ENCODE measurements around the gene FEZF2. TPM values are rescaled to one million over a fixed set of nuclear protein-coding genes. Genes with fewer than 3 reads are reported as not detected.

FEZF2 gene
- total and polyA plus RNA-seq, 2 of the 13 experiments (the other 11 are each of a cell fraction or from before 2014, with no cell fraction given), result not detected

GRCh38 chr3:62369476-62369743 lies 3.9 kb downstream of the FEZF2 start:
- H2AFZ ChIP-seq (ENCODE audit: low read length), result no peak overlapping the region
- TF ChIP-seq RELA (CRISPR knock-in tag; IDR thresholded peaks at IDR 0.05) (no peak), ZNF674 (CRISPR knock-in tag; IDR thresholded peaks at IDR 0.05; ENCODE audit: low read depth) (no peak), ZNF33B (CRISPR knock-in tag; IDR thresholded peaks at IDR 0.05) (no peak), MYPOP (CRISPR knock-in tag; IDR thresholded peaks at IDR 0.05) (no peak), KAT2B (IDR thresholded peaks at IDR 0.05; ENCODE audit: borderline replicate concordance, low read depth, low read length) (no peak), NFAT5 (CRISPR knock-in tag; IDR thresholded peaks at IDR 0.05) (no peak), ZNF34 (CRISPR knock-in tag; IDR thresholded peaks at IDR 0.05; ENCODE audit: borderline replicate concordance) (no peak), GABPA (IDR thresholded peaks at IDR 0.05; ENCODE audit: low read depth, low read length) (no peak), GABPA (CRISPR knock-in tag; IDR thresholded peaks at IDR 0.05; ENCODE audit: low read depth) (no peak), ZNF484 (CRISPR knock-in tag; IDR thresholded peaks at IDR 0.05; ENCODE audit: borderline replicate concordance, low read depth) (no peak), ZNF530 (CRISPR knock-in tag; IDR thresholded peaks at IDR 0.05; ENCODE audit: low read depth) (no peak), NFE2 (CRISPR knock-in tag; IDR thresholded peaks at IDR 0.05) (no peak), TFAP4 (IDR thresholded peaks at IDR 0.05; ENCODE audit: borderline replicate concordance, low read depth) (no peak), SAFB2 (CRISPR knock-in tag; IDR thresholded peaks at IDR 0.05; ENCODE audit: borderline replicate concordance, low read depth) (no peak), HOXA3 (CRISPR knock-in tag; IDR thresholded peaks at IDR 0.05) (no peak), ZNF850 (CRISPR knock-in tag; conservative IDR thresholded peaks at IDR 0.05) (no peak), ZNF317 (CRISPR knock-in tag; IDR thresholded peaks at IDR 0.05) (no peak)
- ChIA-PET POLR2A (no interaction called here), CTCF (ENCODE audit: low intra/inter-chr PET ratio, low total read pairs) (no interaction called here)
- no peak overlapping the region for H3K4me2 ChIP-seq (ENCODE audit: low read depth, low read length)
- DNase-seq (ENCODE audit: low spot score) (no peak), ATAC-seq (no peak), FAIRE-seq (no peak)
- in situ Hi-C loops (cut with HindIII; ENCODE audit: extremely low pct_ligation_motif_present, low pct_unique_long_range_greater_than_20kb) (no loop called here), intact Hi-C loops (cut with micrococcal nuclease; ENCODE audit: unreplicated experiment) (no loop called here)
- H3K36me3 ChIP-seq (replicated peaks in 1 of 2; ENCODE audit: control insufficient read depth in 1 of 2, insufficient read depth in 2 of 2, low read length in 2 of 2), result no peaks in the 10 kb centered on the region
- H3K9ac ChIP-seq (ENCODE audit: insufficient read depth, low read depth, low read length), result no peak overlapping the region
- H3K4me3 ChIP-seq (replicated peaks in 1 of 3; ENCODE audit: insufficient read depth in 1 of 3, low read depth in 2 of 3, low read length in 3 of 3), result no peak overlapping the region
- no peaks in the 10 kb centered on the region for H3K9me3 ChIP-seq (ENCODE audit: low read length)
- H3K27ac ChIP-seq (ENCODE audit: extremely low read length, insufficient read depth, low read length), result no peak overlapping the region
- no TSS peak for BruUV-seq (replicated peaks)
- H3K27me3 ChIP-seq (ENCODE audit: control insufficient read depth in 1 of 2, insufficient read depth in 2 of 2, low read length in 2 of 2), result peaks cover 4 to 72% of the 10 kb centered on the region in 2 experiments
- H3K4me1 ChIP-seq (ENCODE audit: insufficient read depth, low read length), result no peaks in the 10 kb centered on the region
- no peaks in the 10 kb centered on the region for H4K20me1 ChIP-seq (ENCODE audit: insufficient read depth, low read length)
- no peaks in the 10 kb centered on the region for H3K79me2 ChIP-seq (ENCODE audit: insufficient read depth, low read length)
- WGBS (ENCODE audit: low lambda C conversion rate), result 65% methylated on average over 12 of the region's 12 CpGs
